ENCODE measurements around the gene SMOC2.
"Not testable (repeated sequence)": the region's sequence is repeated elsewhere in the genome, so short reads cannot be mapped to it uniquely, and the experiment has no call there.

The SMOC2 gene

GRCh38 chr6:168609026-168609685, 168.2 kb downstream of the SMOC2 start:
- no peak for DNase-seq

GRCh38 chr6:168609914-168610490, 169.0 kb downstream of the SMOC2 start:
- no peak for DNase-seq

- not testable (repeated sequence) for DNase-seq
These were observed 170.0 kb downstream of the SMOC2 start for GRCh38 chr6:168610966-168611365.

GRCh38 chr6:168611691-168612090, 170.7 kb downstream of the SMOC2 start:
- no peak for DNase-seq

GRCh38 chr6:168612586-168612985, 171.6 kb downstream of the SMOC2 start:
- no peak for DNase-seq

GRCh38 chr6:168615837-168616236, 174.9 kb downstream of the SMOC2 start:
- DNase-seq: no peak

- no peak for DNase-seq
These were observed 176.1 kb downstream of the SMOC2 start for GRCh38 chr6:168616816-168617765.

- DNase-seq: no peak
These were observed 177.7 kb downstream of the SMOC2 start for GRCh38 chr6:168618546-168619315.

- no peak for DNase-seq
These were observed 178.8 kb downstream of the SMOC2 start for GRCh38 chr6:168619560-168620314.

- DNase-seq: no peak
These were observed 179.6 kb downstream of the SMOC2 start for GRCh38 chr6:168620578-168620977.

GRCh38 chr6:168623736-168624135, 182.8 kb downstream of the SMOC2 start:
- DNase-seq: no peak

GRCh38 chr6:168624540-168624939, 183.6 kb downstream of the SMOC2 start:
- no peak for DNase-seq

GRCh38 chr6:168624948-168625347, 184.0 kb downstream of the SMOC2 start:
- no peak for DNase-seq

GRCh38 chr6:168625602-168626001, 184.6 kb downstream of the SMOC2 start:
- no peak for DNase-seq

- DNase-seq: no peak
These were observed 185.1 kb downstream of the SMOC2 start for GRCh38 chr6:168626046-168626602.

- DNase-seq: no peak
These were observed 186.7 kb downstream of the SMOC2 start for GRCh38 chr6:168627506-168628175.

GRCh38 chr6:168628176-168628553, 187.2 kb downstream of the SMOC2 start:
- no peak for DNase-seq

GRCh38 chr6:168628732-168629245, 187.8 kb downstream of the SMOC2 start:
- no peak for DNase-seq

GRCh38 chr6:168631564-168631963, 190.6 kb downstream of the SMOC2 start:
- DNase-seq: no peak

GRCh38 chr6:168632694-168633093, 191.7 kb downstream of the SMOC2 start:
- peak; percentile 75 for DNase-seq

Data from NCI-H2171 treated with DMSO at 0.1 percent for 48 hours (cell line).